ENCODE results near the gene HS3ST3B1. TPM values are rescaled to one million over a fixed set of nuclear protein-coding genes. Genes with fewer than 3 reads are reported as not detected.
A peak's percentile ranks its signal among the peaks of the same experiment; 100 is the strongest.

Gene HS3ST3B1
- total RNA-seq, 1 experiment from 2014 or later, result 2.4 TPM

- no peak for TF ChIP-seq EGR1 (IDR thresholded peaks at IDR 0.05; ENCODE audit: low read depth)
- TF ChIP-seq RAD21 (IDR thresholded peaks at IDR 0.05; ENCODE audit: low read depth), result no peak
- no peak for TF ChIP-seq POLR2A (IDR thresholded peaks at IDR 0.05; ENCODE audit: borderline replicate concordance, extremely low read depth, insufficient read depth, insufficient read length)
- TF ChIP-seq ELF1 (IDR thresholded peaks at IDR 0.05; ENCODE audit: borderline replicate concordance, low read depth), result no peak
- TF ChIP-seq MAX (IDR thresholded peaks at IDR 0.05), result no peak
- TF ChIP-seq SRF (IDR thresholded peaks at IDR 0.05; ENCODE audit: low read depth), result no peak
- Histone ChIP-seq H3K79me2 (ENCODE audit: insufficient read depth, low read length) (no peaks in the 10 kb centered on the region), H3K9ac (ENCODE audit: low read length) (no peak overlapping the region), H3K36me3 (ENCODE audit: control insufficient read depth in 1 of 2, insufficient read depth in 2 of 2, low read length in 2 of 2) (no peaks in the 10 kb centered on the region), H3K9me2 (ENCODE audit: insufficient read depth) (no peaks in the 10 kb centered on the region), H3K4me2 (ENCODE audit: low read length) (no peak overlapping the region), H3K4me3 (replicated peaks in 1 of 2; ENCODE audit: low read depth in 1 of 2, low read length in 2 of 2) (no peak overlapping the region), H3K4me1 (ENCODE audit: control insufficient read depth in 1 of 2, insufficient read depth in 2 of 2, low read length in 2 of 2) (no peaks in the 10 kb centered on the region), H3K27me3 (ENCODE audit: insufficient read depth, low read length) (no peaks in the 10 kb centered on the region), H2AFZ (ENCODE audit: low read depth, low read length, poor library complexity, severe bottlenecking) (no peak overlapping the region), H4K20me1 (ENCODE audit: insufficient read depth) (no peaks in the 10 kb centered on the region), H3K27ac (ENCODE audit: low read depth, low read length) (no peak overlapping the region), H3K9me3 (ENCODE audit: control insufficient read depth in 1 of 2, insufficient read depth in 1 of 2, low read depth in 1 of 2, low read length in 2 of 2) (no peaks in the 10 kb centered on the region)
- intact Hi-C loops (cut with micrococcal nuclease), result loop anchor here (10.0 kb wide), 2 partner anchors 264 to 616 kb away; no protein-coding TSS in a partner anchor
- ATAC-seq (peak; percentile 44; the same call in 1 of the 2 replicates), DNase-seq (ENCODE audit: low read depth, low spot score) (no peak)
- no TSS peak for BruUV-seq (replicated peaks)
- POLR2A ChIA-PET, result no interaction called here
- RAD21 ChIA-PET (ENCODE audit: low non-redundant PET in 1 of 2, low total read pairs in 2 of 2, uncharacterized antibody in 2 of 2, unreplicated experiment in 2 of 2), result no interaction called here
- CTCF ChIA-PET, result no interaction called here
Observed at GRCh38 chr17:14308965-14309879, 8.3 kb downstream of the HS3ST3B1 start.

GRCh38 chr17:14310101-14310500 is 9.2 kb downstream of the HS3ST3B1 start:
- no peak overlapping the region for H2AFZ ChIP-seq (ENCODE audit: low read depth, low read length, poor library complexity, severe bottlenecking)

More at GRCh38 chr17:14310101-14310500, 9.2 kb downstream of the HS3ST3B1 start:
- intact Hi-C loops (cut with micrococcal nuclease), result no loop called here
- Histone ChIP-seq H4K20me1 (ENCODE audit: insufficient read depth) (no peaks in the 10 kb centered on the region), H3K4me2 (ENCODE audit: low read length) (no peak overlapping the region), H3K27ac (ENCODE audit: low read depth, low read length) (no peak overlapping the region), H3K4me3 (replicated peaks in 1 of 2; ENCODE audit: low read depth in 1 of 2, low read length in 2 of 2) (no peak overlapping the region), H3K79me2 (ENCODE audit: insufficient read depth, low read length) (no peaks in the 10 kb centered on the region), H3K9me3 (ENCODE audit: control insufficient read depth in 1 of 2, insufficient read depth in 1 of 2, low read depth in 1 of 2, low read length in 2 of 2) (no peaks in the 10 kb centered on the region), H3K27me3 (ENCODE audit: insufficient read depth, low read length) (no peaks in the 10 kb centered on the region), H3K36me3 (ENCODE audit: control insufficient read depth in 1 of 2, insufficient read depth in 2 of 2, low read length in 2 of 2) (no peaks in the 10 kb centered on the region), H3K9ac (ENCODE audit: low read length) (no peak overlapping the region), H3K4me1 (ENCODE audit: control insufficient read depth in 1 of 2, insufficient read depth in 2 of 2, low read length in 2 of 2) (no peaks in the 10 kb centered on the region), H3K9me2 (ENCODE audit: insufficient read depth) (no peaks in the 10 kb centered on the region)
- BruUV-seq (replicated peaks), result no TSS peak
- RAD21 ChIA-PET (ENCODE audit: low non-redundant PET in 1 of 2, low total read pairs in 2 of 2, uncharacterized antibody in 2 of 2, unreplicated experiment in 2 of 2), result no interaction called here
- DNase-seq (ENCODE audit: low read depth, low spot score), result no peak
- POLR2A ChIA-PET, result no interaction called here
- no peak for ATAC-seq
- CTCF ChIA-PET, result no interaction called here
- no peak for TF ChIP-seq ATF3 (IDR thresholded peaks at IDR 0.05)
- no peak for TF ChIP-seq ZBTB33 (IDR thresholded peaks at IDR 0.05; ENCODE audit: extremely low read depth, insufficient replicate concordance, low read length)
- TF ChIP-seq POLR2AphosphoS5 (IDR thresholded peaks at IDR 0.05; ENCODE audit: low read depth, low read length), result no peak
- no peak for TF ChIP-seq CTCF (IDR thresholded peaks at IDR 0.05 in 2 of 3, conservative IDR thresholded peaks at IDR 0.05 in 1 of 3; ENCODE audit: borderline replicate concordance in 1 of 3, insufficient read depth in 1 of 3, low read depth in 2 of 3, low read length in 2 of 3)
- TF ChIP-seq FOSL1 (IDR thresholded peaks at IDR 0.05; ENCODE audit: low read depth), result no peak
- TF ChIP-seq SIN3A (IDR thresholded peaks at IDR 0.05; ENCODE audit: low read depth), result no peak
- no peak for TF ChIP-seq SP1 (IDR thresholded peaks at IDR 0.05; ENCODE audit: low read depth)
